ENCODE data around the gene TXLNA. TPM values are rescaled to one million over a fixed set of nuclear protein-coding genes. Genes with fewer than 3 reads are reported as not detected.

Gene TXLNA
- total and polyA plus RNA-seq, 2 experiments from 2014 or later, result 15.2 to 52.1 TPM

DNA sequence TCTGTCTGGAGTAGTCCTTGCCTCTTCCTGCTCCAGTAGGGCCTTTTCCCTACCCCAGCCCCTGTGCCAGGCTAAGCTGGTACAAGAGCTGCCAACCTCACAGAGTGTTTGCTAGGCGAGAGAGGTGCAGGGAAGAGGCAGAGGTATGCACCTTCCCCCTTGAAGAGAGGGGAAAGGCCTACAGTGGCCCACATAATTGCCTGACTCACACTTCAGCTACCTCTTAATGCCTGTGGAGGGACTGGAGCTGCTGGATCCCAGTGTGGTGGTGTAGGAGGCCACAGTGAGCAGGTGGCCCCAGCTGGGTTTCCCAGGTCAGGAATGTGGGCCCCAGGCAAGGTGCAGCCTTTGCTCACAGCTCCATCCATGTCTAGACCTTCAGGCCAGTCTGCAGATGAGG, 17.6 kb downstream of the TXLNA start (continued):
- TF ChIP-seq, protein P1, sequence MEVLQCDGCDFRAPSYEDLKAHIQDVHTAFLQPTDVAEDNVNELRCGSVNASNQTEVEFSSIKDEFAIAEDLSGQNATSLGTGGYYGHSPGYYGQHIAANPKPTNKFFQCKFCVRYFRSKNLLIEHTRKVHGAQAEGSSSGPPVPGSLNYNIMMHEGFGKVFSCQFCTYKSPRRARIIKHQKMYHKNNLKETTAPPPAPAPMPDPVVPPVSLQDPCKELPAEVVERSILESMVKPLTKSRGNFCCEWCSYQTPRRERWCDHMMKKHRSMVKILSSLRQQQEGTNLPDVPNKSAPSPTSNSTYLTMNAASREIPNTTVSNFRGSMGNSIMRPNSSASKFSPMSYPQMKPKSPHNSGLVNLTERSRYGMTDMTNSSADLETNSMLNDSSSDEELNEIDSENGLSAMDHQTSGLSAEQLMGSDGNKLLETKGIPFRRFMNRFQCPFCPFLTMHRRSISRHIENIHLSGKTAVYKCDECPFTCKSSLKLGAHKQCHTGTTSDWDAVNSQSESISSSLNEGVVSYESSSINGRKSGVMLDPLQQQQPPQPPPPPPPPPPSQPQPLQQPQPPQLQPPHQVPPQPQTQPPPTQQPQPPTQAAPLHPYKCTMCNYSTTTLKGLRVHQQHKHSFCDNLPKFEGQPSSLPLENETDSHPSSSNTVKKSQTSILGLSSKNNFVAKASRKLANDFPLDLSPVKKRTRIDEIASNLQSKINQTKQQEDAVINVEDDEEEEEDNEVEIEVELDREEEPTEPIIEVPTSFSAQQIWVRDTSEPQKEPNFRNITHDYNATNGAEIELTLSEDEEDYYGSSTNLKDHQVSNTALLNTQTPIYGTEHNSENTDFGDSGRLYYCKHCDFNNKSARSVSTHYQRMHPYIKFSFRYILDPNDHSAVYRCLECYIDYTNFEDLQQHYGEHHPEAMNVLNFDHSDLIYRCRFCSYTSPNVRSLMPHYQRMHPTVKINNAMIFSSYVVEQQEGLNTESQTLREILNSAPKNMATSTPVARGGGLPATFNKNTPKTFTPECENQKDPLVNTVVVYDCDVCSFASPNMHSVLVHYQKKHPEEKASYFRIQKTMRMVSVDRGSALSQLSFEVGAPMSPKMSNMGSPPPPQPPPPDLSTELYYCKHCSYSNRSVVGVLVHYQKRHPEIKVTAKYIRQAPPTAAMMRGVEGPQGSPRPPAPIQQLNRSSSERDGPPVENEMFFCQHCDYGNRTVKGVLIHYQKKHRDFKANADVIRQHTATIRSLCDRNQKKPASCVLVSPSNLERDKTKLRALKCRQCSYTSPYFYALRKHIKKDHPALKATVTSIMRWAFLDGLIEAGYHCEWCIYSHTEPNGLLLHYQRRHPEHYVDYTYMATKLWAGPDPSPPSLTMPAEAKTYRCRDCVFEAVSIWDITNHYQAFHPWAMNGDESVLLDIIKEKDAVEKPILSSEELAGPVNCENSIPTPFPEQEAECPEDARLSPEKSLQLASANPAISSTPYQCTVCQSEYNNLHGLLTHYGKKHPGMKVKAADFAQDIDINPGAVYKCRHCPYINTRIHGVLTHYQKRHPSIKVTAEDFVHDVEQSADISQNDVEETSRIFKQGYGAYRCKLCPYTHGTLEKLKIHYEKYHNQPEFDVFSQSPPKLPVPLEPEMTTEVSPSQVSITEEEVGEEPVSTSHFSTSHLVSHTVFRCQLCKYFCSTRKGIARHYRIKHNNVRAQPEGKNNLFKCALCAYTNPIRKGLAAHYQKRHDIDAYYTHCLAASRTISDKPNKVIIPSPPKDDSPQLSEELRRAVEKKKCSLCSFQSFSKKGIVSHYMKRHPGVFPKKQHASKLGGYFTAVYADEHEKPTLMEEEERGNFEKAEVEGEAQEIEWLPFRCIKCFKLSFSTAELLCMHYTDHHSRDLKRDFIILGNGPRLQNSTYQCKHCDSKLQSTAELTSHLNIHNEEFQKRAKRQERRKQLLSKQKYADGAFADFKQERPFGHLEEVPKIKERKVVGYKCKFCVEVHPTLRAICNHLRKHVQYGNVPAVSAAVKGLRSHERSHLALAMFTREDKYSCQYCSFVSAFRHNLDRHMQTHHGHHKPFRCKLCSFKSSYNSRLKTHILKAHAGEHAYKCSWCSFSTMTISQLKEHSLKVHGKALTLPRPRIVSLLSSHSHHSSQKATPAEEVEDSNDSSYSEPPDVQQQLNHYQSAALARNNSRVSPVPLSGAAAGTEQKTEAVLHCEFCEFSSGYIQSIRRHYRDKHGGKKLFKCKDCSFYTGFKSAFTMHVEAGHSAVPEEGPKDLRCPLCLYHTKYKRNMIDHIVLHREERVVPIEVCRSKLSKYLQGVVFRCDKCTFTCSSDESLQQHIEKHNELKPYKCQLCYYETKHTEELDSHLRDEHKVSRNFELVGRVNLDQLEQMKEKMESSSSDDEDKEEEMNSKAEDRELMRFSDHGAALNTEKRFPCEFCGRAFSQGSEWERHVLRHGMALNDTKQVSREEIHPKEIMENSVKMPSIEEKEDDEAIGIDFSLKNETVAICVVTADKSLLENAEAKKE (CRISPR knock-in tag; IDR thresholded peaks at IDR 0.05), result no peak
- TF ChIP-seq NANOG (IDR thresholded peaks at IDR 0.05; ENCODE audit: borderline replicate concordance), result no peak
- no peak for TF ChIP-seq ZNF114 (CRISPR knock-in tag; IDR thresholded peaks at IDR 0.05)
- no peak for TF ChIP-seq CREB1 (CRISPR knock-in tag; IDR thresholded peaks at IDR 0.05; ENCODE audit: low read depth)
- no peak for TF ChIP-seq STAT1 (IDR thresholded peaks at IDR 0.05; ENCODE audit: unreplicated experiment)
- TF ChIP-seq ZNF331 (CRISPR knock-in tag; IDR thresholded peaks at IDR 0.05; ENCODE audit: low read depth), result no peak
- TF ChIP-seq EZH2 (IDR thresholded peaks at IDR 0.05; ENCODE audit: low read depth, unreplicated experiment), result no peak

DNA sequence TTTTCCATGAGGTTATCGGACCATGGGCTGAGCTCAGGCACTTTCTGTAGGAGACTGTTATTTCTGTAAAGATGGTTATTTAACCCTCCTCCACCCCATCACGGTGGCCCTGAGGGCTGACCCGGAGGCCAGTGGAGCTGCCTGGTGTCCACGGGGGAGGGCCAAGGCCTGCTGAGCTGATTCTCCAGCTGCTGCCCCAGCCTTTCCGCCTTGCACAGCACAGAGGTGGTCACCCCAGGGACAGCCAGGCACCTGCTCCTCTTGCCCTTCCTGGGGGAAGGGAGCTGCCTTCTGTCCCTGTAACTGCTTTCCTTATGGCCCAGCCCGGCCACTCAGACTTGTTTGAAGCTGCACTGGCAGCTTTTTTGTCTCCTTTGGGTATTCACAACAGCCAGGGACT, 18.4 kb downstream of the TXLNA start:
- Histone ChIP-seq H2AFZ (no peak overlapping the region), H3K4me1 (ENCODE audit: insufficient read depth) (peaks cover 28% of the 10 kb centered on the region), H3K4me3 (no peak overlapping the region), H4K20me1 (replicated peaks; ENCODE audit: insufficient read depth) (peaks cover 4% of the 10 kb centered on the region), H3K27ac (ENCODE audit: low read depth) (no peak overlapping the region), H3K27me3 (ENCODE audit: insufficient read depth) (peaks cover 7% of the 10 kb centered on the region), H3K4me2 (no peak overlapping the region), H3F3A (replicated peaks; ENCODE audit: low read depth) (peaks cover 37% of the 10 kb centered on the region; the same call in 1 of the 2 replicates), H3K36me3 (ENCODE audit: insufficient read depth) (peaks cover 32% of the 10 kb centered on the region), H3K79me2 (replicated peaks; ENCODE audit: insufficient read depth) (no peaks in the 10 kb centered on the region), H3K9me2 (ENCODE audit: insufficient read depth) (no peaks in the 10 kb centered on the region)
- H3K27ac Mint-ChIP-seq, result no peak overlapping the region
- H3K9me3 Mint-ChIP-seq, result peaks cover 2% of the 10 kb centered on the region; the same call in 2 of the 3 replicates
- H3K27me3 Mint-ChIP-seq (ENCODE audit: insufficient read depth, low read depth, poor library complexity), result peaks cover 30% of the 10 kb centered on the region
- peaks cover 42% of the 10 kb centered on the region for H3K4me1 Mint-ChIP-seq
- H3K36me3 Mint-ChIP-seq (ENCODE audit: low read depth), result peaks cover 56% of the 10 kb centered on the region
- no peak overlapping the region for H3K4me3 Mint-ChIP-seq
- ATAC-seq (no peak), DNase-seq (ENCODE audit: low spot score) (no peak)
- TF ChIP-seq CTCF (conservative IDR thresholded peaks at IDR 0.05; ENCODE audit: low read depth in 2 of 2) (no peak), NANOG (IDR thresholded peaks at IDR 0.05; ENCODE audit: borderline replicate concordance) (no peak), ZNF331 (CRISPR knock-in tag; IDR thresholded peaks at IDR 0.05; ENCODE audit: low read depth) (no peak), JUNB (IDR thresholded peaks at IDR 0.05; ENCODE audit: unreplicated experiment) (no peak), POLR2AphosphoS5 (IDR thresholded peaks at IDR 0.05; ENCODE audit: low read depth) (no peak), ETS1 (IDR thresholded peaks at IDR 0.05) (no peak), EZH2 (IDR thresholded peaks at IDR 0.05; ENCODE audit: low read depth, unreplicated experiment) (no peak), CREB1 (CRISPR knock-in tag; IDR thresholded peaks at IDR 0.05; ENCODE audit: low read depth) (no peak), ZNF114 (CRISPR knock-in tag; IDR thresholded peaks at IDR 0.05) (no peak)
- TF ChIP-seq, protein P2, sequence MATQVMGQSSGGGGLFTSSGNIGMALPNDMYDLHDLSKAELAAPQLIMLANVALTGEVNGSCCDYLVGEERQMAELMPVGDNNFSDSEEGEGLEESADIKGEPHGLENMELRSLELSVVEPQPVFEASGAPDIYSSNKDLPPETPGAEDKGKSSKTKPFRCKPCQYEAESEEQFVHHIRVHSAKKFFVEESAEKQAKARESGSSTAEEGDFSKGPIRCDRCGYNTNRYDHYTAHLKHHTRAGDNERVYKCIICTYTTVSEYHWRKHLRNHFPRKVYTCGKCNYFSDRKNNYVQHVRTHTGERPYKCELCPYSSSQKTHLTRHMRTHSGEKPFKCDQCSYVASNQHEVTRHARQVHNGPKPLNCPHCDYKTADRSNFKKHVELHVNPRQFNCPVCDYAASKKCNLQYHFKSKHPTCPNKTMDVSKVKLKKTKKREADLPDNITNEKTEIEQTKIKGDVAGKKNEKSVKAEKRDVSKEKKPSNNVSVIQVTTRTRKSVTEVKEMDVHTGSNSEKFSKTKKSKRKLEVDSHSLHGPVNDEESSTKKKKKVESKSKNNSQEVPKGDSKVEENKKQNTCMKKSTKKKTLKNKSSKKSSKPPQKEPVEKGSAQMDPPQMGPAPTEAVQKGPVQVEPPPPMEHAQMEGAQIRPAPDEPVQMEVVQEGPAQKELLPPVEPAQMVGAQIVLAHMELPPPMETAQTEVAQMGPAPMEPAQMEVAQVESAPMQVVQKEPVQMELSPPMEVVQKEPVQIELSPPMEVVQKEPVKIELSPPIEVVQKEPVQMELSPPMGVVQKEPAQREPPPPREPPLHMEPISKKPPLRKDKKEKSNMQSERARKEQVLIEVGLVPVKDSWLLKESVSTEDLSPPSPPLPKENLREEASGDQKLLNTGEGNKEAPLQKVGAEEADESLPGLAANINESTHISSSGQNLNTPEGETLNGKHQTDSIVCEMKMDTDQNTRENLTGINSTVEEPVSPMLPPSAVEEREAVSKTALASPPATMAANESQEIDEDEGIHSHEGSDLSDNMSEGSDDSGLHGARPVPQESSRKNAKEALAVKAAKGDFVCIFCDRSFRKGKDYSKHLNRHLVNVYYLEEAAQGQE (IDR thresholded peaks at IDR 0.05; ENCODE audit: unreplicated experiment), result no peak

Data from GM23338 (cell line).